HCT116 (cell line): ENCODE results near the gene SEC24D.

Experiments used
- ATF3 ChIP-seq: IDR thresholded peaks from 2 replicates; pipeline ENCODE4 v1.6.1; 2012
- CTCF ChIP-seq, 3 experiments: fragments of 200-600 bp in 1 of 3; sonication (generic) in 1 of 3; IDR thresholded peaks in 2 of 3; conservative IDR thresholded peaks in 1 of 3; 2 replicates each; pipeline ENCODE4 v1.5.1; 2012 to 2017; ENCODE audit warnings: low read depth in 2 of 3, low read length in 2 of 3, antibody characterized with exemption in 1 of 3, borderline replicate concordance in 1 of 3, control low read depth in 1 of 3, mild to moderate bottlenecking in 1 of 3, mixed read lengths in 1 of 3, mixed run types in 1 of 3, moderate library complexity in 1 of 3; ENCODE audit not compliant: insufficient read depth in 1 of 3
- EZH2 ChIP-seq: fragments of 200-600 bp; sonication (generic); IDR thresholded peaks from 2 replicates; pipeline ENCODE4 v1.6.1; 2017; ENCODE audit warnings: antibody characterized with exemption, mixed run types
- EZH2phosphoT487 ChIP-seq: fragments of 200-600 bp; IDR thresholded peaks from 2 replicates; pipeline ENCODE4 v1.6.1; 2018; ENCODE audit warnings: antibody characterized with exemption, borderline replicate concordance
- FOSL1 ChIP-seq: IDR thresholded peaks from 2 replicates; pipeline ENCODE4 v1.6.1; 2012; ENCODE audit warnings: low read depth
- JUND ChIP-seq: IDR thresholded peaks from 2 replicates; pipeline ENCODE4 v1.6.1; 2012
- POLR2A ChIP-seq: IDR thresholded peaks from 2 replicates; pipeline ENCODE4 v1.7.0; 2011; ENCODE audit warnings: borderline replicate concordance; ENCODE audit not compliant: insufficient read depth, insufficient read length; ENCODE audit errors: extremely low read depth
- POLR2AphosphoS5 ChIP-seq: IDR thresholded peaks from 2 replicates; pipeline ENCODE4 v1.6.1; 2011; ENCODE audit warnings: mild to moderate bottlenecking, low read depth, low read length, moderate library complexity
- RAD21 ChIP-seq: IDR thresholded peaks from 2 replicates; pipeline ENCODE4 v1.6.1; 2012; ENCODE audit warnings: low read depth, mild to moderate bottlenecking
- SIN3A ChIP-seq: IDR thresholded peaks from 2 replicates; pipeline ENCODE4 v1.6.1; 2012; ENCODE audit warnings: low read depth
- SRF ChIP-seq: IDR thresholded peaks from 2 replicates; pipeline ENCODE4 v1.6.1; 2012; ENCODE audit warnings: low read depth
- YY1 ChIP-seq: IDR thresholded peaks from 2 replicates; pipeline ENCODE4 v1.6.1; 2011; ENCODE audit warnings: low read length, low read depth, moderate library complexity, mild to moderate bottlenecking; ENCODE audit not compliant: insufficient replicate concordance; ENCODE audit errors: extremely low read depth
- ZBTB33 ChIP-seq: IDR thresholded peaks from 2 replicates; pipeline ENCODE4 v1.6.1; 2011; ENCODE audit warnings: mild to moderate bottlenecking, low read length, moderate library complexity; ENCODE audit not compliant: insufficient replicate concordance; ENCODE audit errors: extremely low read depth
- ZNF274 ChIP-seq: fragments of 200-500 bp; sonication (Bioruptor generic); IDR thresholded peaks from 2 replicates; pipeline ENCODE4 v1.6.1; 2014; ENCODE audit warnings: mild to moderate bottlenecking, low read depth, low read length, inconsistent platforms

GRCh38 chr4:118749347-118749988, 86.5 kb downstream of the SEC24D start:
- TF ChIP-seq RAD21 = no peak
- no peak for TF ChIP-seq ATF3
- no peak for TF ChIP-seq YY1
- TF ChIP-seq ZBTB33 = no peak
- no peak for TF ChIP-seq CTCF (IDR thresholded peaks at IDR 0.05 in 2 of 3, conservative IDR thresholded peaks at IDR 0.05 in 1 of 3; ENCODE audit: borderline replicate concordance in 1 of 3, insufficient read depth in 1 of 3, low read depth in 2 of 3, low read length in 2 of 3)
- no peak for TF ChIP-seq ZNF274
- TF ChIP-seq EZH2phosphoT487 = no peak
- TF ChIP-seq FOSL1 = no peak
- TF ChIP-seq SIN3A = no peak
- TF ChIP-seq EZH2 = no peak
- TF ChIP-seq POLR2A = no peak
- no peak for TF ChIP-seq JUND
- no peak for TF ChIP-seq POLR2AphosphoS5
- TF ChIP-seq SRF = no peak
